K562 (cell line): ENCODE measurements around the gene FHIP1B. TPM values are rescaled to one million over a fixed set of nuclear protein-coding genes. Genes with fewer than 3 reads are reported as not detected.

ENCODE experiments used
- ATAC-seq: fragments of 200-7000 bp; cut with Tn5 transposase; 3 replicates; pipeline ENCODE4 v1.9.1; 2020; ENCODE audit warnings: moderate library complexity
- BruUV-seq: library from RNA; stranded (reverse); fragments of 400-500 nt; replicated peaks from 2 replicates; lab custom pipeline; 2021; lab: Mats Ljungman, UMichigan
- CTCF ChIA-PET: fragments of 300-600 bp; formaldehyde crosslinking; extraction: SDS; loops from one replicate; lab custom pipeline; 2021; ENCODE audit warnings: low intra/inter-chr PET ratio; lab: Yijun Ruan, JAX
- POLR2A ChIA-PET: fragments of 300-600, 350-650 bp; sonication (Branson Sonifier 250); formaldehyde crosslinking; extraction: SDS; loops from one replicate; lab custom pipeline; 2021; ENCODE audit warnings: antibody characterized with exemption, inconsistent platforms; lab: Yijun Ruan, JAX
- DNase-seq, 4 experiments: peaks; one replicate each; pipeline versions ENCODE4 v3.0.0 to v3.0.0-alpha.2; 2011 to 2018; ENCODE audit warnings: low spot score in 3 of 4, mixed read lengths in 3 of 4; ENCODE audit errors: extremely low read depth in 1 of 4
- FAIRE-seq: peaks from 2 replicates; lab custom pipeline; 2011; peaks lifted over from hg19 to GRCh38; lab: Jason Lieb, UNC
- H2AFZ ChIP-seq: 2 replicates; pipeline ENCODE4 v1.6.0; 2011; ENCODE audit warnings: low read depth, low read length, control low read depth, inconsistent platforms
- H3K27ac ChIP-seq: fragments of 200-600 bp; 3 replicates; pipeline ENCODE4 v1.8.0; 2011; ENCODE audit warnings: low read depth, mild to moderate bottlenecking, control low read depth, inconsistent platforms, low read length, moderate library complexity, mixed read lengths; ENCODE audit errors: extremely low read depth
- H3K27me3 ChIP-seq, 2 experiments: fragments of 300-600 bp in 1 of 2; 2 replicates in 1 of 2; 3 replicates in 1 of 2; pipeline versions ENCODE4 v1.6.0 to v1.8.0; 2011; ENCODE audit warnings: inconsistent platforms in 2 of 2, low read length in 2 of 2, mild to moderate bottlenecking in 1 of 2, mixed read lengths in 1 of 2, moderate library complexity in 1 of 2; ENCODE audit not compliant: control insufficient read depth in 2 of 2, insufficient read depth in 2 of 2
- H3K36me3 ChIP-seq: fragments of 300-600 bp; 3 replicates; pipeline ENCODE4 v1.8.0; 2011; ENCODE audit warnings: mild to moderate bottlenecking, low read length, inconsistent platforms; ENCODE audit not compliant: control insufficient read depth, insufficient read depth
- H3K4me1 ChIP-seq, 2 experiments: fragments of 200-600 bp in 1 of 2; replicated peaks in 1 of 2; 2 replicates in 1 of 2; 3 replicates in 1 of 2; pipeline versions ENCODE4 v1.5.1 to v1.8.0; 2011; ENCODE audit warnings: inconsistent platforms in 2 of 2, low read length in 2 of 2, mild to moderate bottlenecking in 1 of 2, mixed read lengths in 1 of 2, moderate library complexity in 1 of 2; ENCODE audit not compliant: control insufficient read depth in 2 of 2, insufficient read depth in 2 of 2
- H3K4me2 ChIP-seq: 2 replicates; pipeline ENCODE4 v1.6.1; 2011; ENCODE audit warnings: low read length, control low read depth, inconsistent platforms, mixed read lengths; ENCODE audit not compliant: insufficient read depth
- H3K4me3 ChIP-seq: fragments of 200-600 bp; sonication (generic), shearing (Covaris generic); 2 replicates; pipeline ENCODE4 v1.5.1; 2016; ENCODE audit warnings: control low read depth, inconsistent platforms
- H3K79me2 ChIP-seq: fragments of 200-600 bp; 3 replicates; pipeline ENCODE4 v1.8.0; 2011; ENCODE audit warnings: low read length, inconsistent platforms; ENCODE audit not compliant: control insufficient read depth, insufficient read depth
- H3K9ac ChIP-seq, 2 experiments: 2 replicates each; pipeline versions ENCODE4 v1.6.0 to v1.6.1; 2011; ENCODE audit warnings: low read depth in 2 of 2, low read length in 2 of 2, control low read depth in 1 of 2, inconsistent platforms in 1 of 2, mild to moderate bottlenecking in 1 of 2, mixed read lengths in 1 of 2; ENCODE audit not compliant: insufficient read depth in 1 of 2
- H3K9me1 ChIP-seq: one replicate; pipeline ENCODE4 v1.6.0; 2011; ENCODE audit warnings: inconsistent platforms, mild to moderate bottlenecking, low read length, moderate library complexity; ENCODE audit not compliant: control insufficient read depth, insufficient read depth
- H3K9me3 ChIP-seq: replicated peaks from 2 replicates; pipeline ENCODE4 v1.5.1; 2011; ENCODE audit warnings: low read depth, low read length, inconsistent platforms; ENCODE audit not compliant: control insufficient read depth, insufficient read depth
- H4K20me1 ChIP-seq: replicated peaks from 2 replicates; pipeline ENCODE4 v1.6.1; 2011; ENCODE audit warnings: low read length, inconsistent platforms, mixed read lengths; ENCODE audit not compliant: control insufficient read depth, insufficient read depth
- ETS2 ChIP-seq: IDR thresholded peaks from 2 replicates; pipeline ENCODE4 v1.6.1; 2016; ENCODE audit warnings: borderline replicate concordance, missing genetic modification characterization, mild to moderate bottlenecking, moderate library complexity, missing compliant biosample characterization; ENCODE audit not compliant: poor library complexity, severe bottlenecking
- HDAC6 ChIP-seq: IDR thresholded peaks from 2 replicates; pipeline ENCODE4 v1.6.1; 2012; ENCODE audit warnings: low read depth, mild to moderate bottlenecking, control low read depth, inconsistent platforms, low read length, moderate library complexity
- HNRNPK ChIP-seq: fragments of 200-400 bp; formaldehyde crosslinking; IDR thresholded peaks from one replicate; pipeline ENCODE4 v1.6.1; 2018; ENCODE audit warnings: mild to moderate bottlenecking, low read depth, low read length; ENCODE audit not compliant: poor library complexity, severe bottlenecking
- KLF6 ChIP-seq: fragments of 250-450 bp; sonication (Bioruptor Pico); IDR thresholded peaks from 2 replicates; pipeline ENCODE4 v1.4.0; 2020; ENCODE audit warnings: mild to moderate bottlenecking, moderate library complexity, borderline replicate concordance
- PCBP1 ChIP-seq: fragments of 200-400 bp; formaldehyde crosslinking; IDR thresholded peaks from 2 replicates; pipeline ENCODE4 v1.6.1; 2018; ENCODE audit warnings: mild to moderate bottlenecking, low read depth, low read length; ENCODE audit not compliant: poor library complexity, severe bottlenecking
- SRSF1 ChIP-seq: fragments of 200-400 bp; formaldehyde crosslinking; IDR thresholded peaks from 2 replicates; pipeline ENCODE4 v1.6.1; 2017; ENCODE audit warnings: mild to moderate bottlenecking, low read depth, low read length, moderate library complexity
- ZNF384 ChIP-seq: IDR thresholded peaks from 2 replicates; pipeline ENCODE4 v1.6.1; 2012; ENCODE audit warnings: low read depth, low read length, improper control_type of control experiment
- WGBS: fragments of 100-300 bp; shearing (Covaris generic); methylation state at CpG from one replicate; pipeline ENCODE4 v1.1.6; 2016; ENCODE audit warnings: low coverage, mixed read lengths; ENCODE audit not compliant: insufficient coverage; ENCODE audit errors: missing lambda C conversion rate; 5-methylcytosine and 5-hydroxymethylcytosine counted together
- in situ Hi-C: fragments of 300-500 bp; cut with MboI; formaldehyde crosslinking; loops from 4 replicates; pipeline ENCODE4 v1.15.0; 2018; ENCODE audit warnings: inconsistent platforms, mixed read lengths
- intact Hi-C: fragments of 100-400 bp; cut with micrococcal nuclease; formaldehyde crosslinking; loops from 2 replicates; pipeline ENCODE4 v1.14.2; 2022
- polyA plus RNA-seq, 8 experiments: library from polyadenylated mRNA; depleted of rRNA in 4 of 8; stranded (reverse) in 5 of 8; unstranded in 3 of 8; fragments of >200 nt; fragmentation: Nextera tagmentation in 2 of 8; fragmentation: Illumina TruSeq in 1 of 8; extraction: Ambion mirVana in 2 of 8; extraction: Trizol in 1 of 8; gene quantifications; 2 replicates each; pipeline versions ENCODE4 v1.2.1 to v1.2.3, GENCODE V29; 2011 to 2014; ENCODE audit warnings: inconsistent platforms in 1 of 8, missing spikeins in 1 of 8
- total RNA-seq, 7 experiments: library from RNA; depleted of rRNA in 6 of 7; stranded (reverse); fragments of >200 nt in 6 of 7; fragmentation: Illumina TruSeq in 2 of 7; extraction: Trizol in 2 of 7; gene quantifications; 2 replicates each; pipeline versions ENCODE4 v1.2.1 to v1.2.3, GENCODE V29; 2011 to 2021; ENCODE audit warnings: low replicate concordance in 1 of 7
- TF ChIP-seq, protein P1 (sequence below), 2 experiments: fragments of 450-650 bp in 1 of 2; sonication (generic) in 1 of 2; formaldehyde crosslinking in 1 of 2; IDR thresholded peaks in 1 of 2; conservative IDR thresholded peaks in 1 of 2; 2 replicates each; pipeline versions ENCODE4 v1.6.1 to v1.8.1; 2016 to 2023; ENCODE audit warnings: mild to moderate bottlenecking in 2 of 2, moderate library complexity in 2 of 2, inconsistent platforms in 1 of 2, missing genetic modification reagents in 1 of 2
- TF ChIP-seq, protein P2 (sequence below): sonication (generic); formaldehyde crosslinking; IDR thresholded peaks from 2 replicates; pipeline ENCODE4 v1.8.1; 2023; ENCODE audit warnings: mild to moderate bottlenecking, missing genetic modification reagents
- TF ChIP-seq, protein P3 (sequence below), 2 experiments: fragments of 200-800 bp in 1 of 2; sonication (Bioruptor generic) in 1 of 2; sonication (generic) in 1 of 2; formaldehyde crosslinking in 1 of 2; IDR thresholded peaks in 1 of 2; conservative IDR thresholded peaks in 1 of 2; 2 replicates each; pipeline versions ENCODE4 v1.5.0 to v1.6.1; 2016 to 2020; ENCODE audit warnings: missing compliant biosample characterization in 1 of 2, missing genetic modification characterization in 1 of 2, missing genetic modification reagents in 1 of 2

FHIP1B gene
- total and polyA plus RNA-seq, 9 of the 15 experiments (the other 6 are each of a cell fraction or from before 2014, with no cell fraction given), result 0.94 to 24.7 (median 15.6) TPM

DNA sequence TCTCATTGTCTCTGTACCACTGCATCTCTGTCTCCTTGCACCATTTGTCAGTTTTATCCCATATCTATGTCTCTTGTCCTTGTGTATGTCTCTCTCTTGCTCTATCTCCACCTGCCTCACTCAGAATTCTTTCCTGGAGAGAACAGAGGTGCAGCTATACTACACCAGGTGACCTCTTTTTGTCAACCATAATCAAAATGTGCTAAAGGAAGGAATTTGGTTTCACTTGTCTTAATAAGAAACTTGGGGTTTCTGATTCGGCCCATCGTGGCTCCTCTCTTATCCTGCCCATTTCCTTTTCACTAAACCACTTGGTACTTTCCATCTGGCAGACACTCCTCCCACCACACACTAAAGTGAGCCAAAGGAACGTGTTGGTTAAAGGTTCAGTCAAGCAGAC is 31.1 kb downstream of the FHIP1B start:
- 0 out of 3 replicates have a peak, but pooled peaks cover 5% of the 10 kb centered on the region for H3K36me3 ChIP-seq
- FAIRE-seq (no peak), ATAC-seq (no peak), DNase-seq (no peak)
- no peaks in the 10 kb centered on the region for H3K4me1 ChIP-seq
- WGBS, result 14% methylated on average over 3 of the region's 3 CpGs
- no peak overlapping the region for H3K27ac ChIP-seq
- CTCF ChIA-PET, result no interaction called here
- intact Hi-C loops (no loop called here), in situ Hi-C loops (no loop called here)
- POLR2A ChIA-PET, result interaction anchor here (0.7 kb wide), 1 partner anchor 26 kb away, joined by 3 read pairs; no protein-coding TSS in a partner anchor
- no peak overlapping the region for H3K9ac ChIP-seq
- no peak overlapping the region for H3K4me2 ChIP-seq
- peaks cover 2% of the 10 kb centered on the region for H3K9me1 ChIP-seq
- no peak overlapping the region for H3K4me3 ChIP-seq
- no peak overlapping the region for H2AFZ ChIP-seq
- no peaks in the 10 kb centered on the region; the same call in 2 of the 3 replicates for H3K79me2 ChIP-seq
- no peaks in the 10 kb centered on the region for H3K9me3 ChIP-seq
- BruUV-seq, result no TSS peak
- no peaks in the 10 kb centered on the region for H4K20me1 ChIP-seq
- TF ChIP-seq, protein P1, sequence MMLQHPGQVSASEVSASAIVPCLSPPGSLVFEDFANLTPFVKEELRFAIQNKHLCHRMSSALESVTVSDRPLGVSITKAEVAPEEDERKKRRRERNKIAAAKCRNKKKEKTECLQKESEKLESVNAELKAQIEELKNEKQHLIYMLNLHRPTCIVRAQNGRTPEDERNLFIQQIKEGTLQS (IDR thresholded peaks at IDR 0.05), result no peak
- TF ChIP-seq, protein P1 (CRISPR knock-in tag; conservative IDR thresholded peaks at IDR 0.05), result no peak
- TF ChIP-seq ETS2 (tag), result no peak
- TF ChIP-seq, protein P2, sequence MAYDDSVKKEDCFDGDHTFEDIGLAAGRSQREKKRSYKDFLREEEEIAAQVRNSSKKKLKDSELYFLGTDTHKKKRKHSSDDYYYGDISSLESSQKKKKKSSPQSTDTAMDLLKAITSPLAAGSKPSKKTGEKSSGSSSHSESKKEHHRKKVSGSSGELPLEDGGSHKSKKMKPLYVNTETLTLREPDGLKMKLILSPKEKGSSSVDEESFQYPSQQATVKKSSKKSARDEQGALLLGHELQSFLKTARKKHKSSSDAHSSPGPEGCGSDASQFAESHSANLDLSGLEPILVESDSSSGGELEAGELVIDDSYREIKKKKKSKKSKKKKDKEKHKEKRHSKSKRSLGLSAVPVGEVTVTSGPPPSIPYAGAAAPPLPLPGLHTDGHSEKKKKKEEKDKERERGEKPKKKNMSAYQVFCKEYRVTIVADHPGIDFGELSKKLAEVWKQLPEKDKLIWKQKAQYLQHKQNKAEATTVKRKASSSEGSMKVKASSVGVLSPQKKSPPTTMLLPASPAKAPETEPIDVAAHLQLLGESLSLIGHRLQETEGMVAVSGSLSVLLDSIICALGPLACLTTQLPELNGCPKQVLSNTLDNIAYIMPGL (CRISPR knock-in tag), result no peak
- TF ChIP-seq SRSF1, result no peak
- TF ChIP-seq ZNF384, result no peak
- TF ChIP-seq HDAC6, result no peak
- no peak for TF ChIP-seq KLF6 (CRISPR knock-in tag)
- no peak for TF ChIP-seq HNRNPK
- TF ChIP-seq PCBP1, result no peak
- TF ChIP-seq, protein P3, sequence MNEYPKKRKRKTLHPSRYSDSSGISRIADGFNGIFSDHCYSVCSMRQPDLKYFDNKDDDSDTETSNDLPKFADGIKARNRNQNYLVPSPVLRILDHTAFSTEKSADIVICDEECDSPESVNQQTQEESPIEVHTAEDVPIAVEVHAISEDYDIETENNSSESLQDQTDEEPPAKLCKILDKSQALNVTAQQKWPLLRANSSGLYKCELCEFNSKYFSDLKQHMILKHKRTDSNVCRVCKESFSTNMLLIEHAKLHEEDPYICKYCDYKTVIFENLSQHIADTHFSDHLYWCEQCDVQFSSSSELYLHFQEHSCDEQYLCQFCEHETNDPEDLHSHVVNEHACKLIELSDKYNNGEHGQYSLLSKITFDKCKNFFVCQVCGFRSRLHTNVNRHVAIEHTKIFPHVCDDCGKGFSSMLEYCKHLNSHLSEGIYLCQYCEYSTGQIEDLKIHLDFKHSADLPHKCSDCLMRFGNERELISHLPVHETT (CRISPR knock-in tag; conservative IDR thresholded peaks at IDR 0.05 in 1 of 2, IDR thresholded peaks at IDR 0.05 in 1 of 2), result no peak
- peaks cover 0 to 7% of the 10 kb centered on the region in 2 experiments; a peak in 3 of 5 replicates for H3K27me3 ChIP-seq
